Measurements from ENCODE around the gene MFRP. TPM values are rescaled to one million over a fixed set of nuclear protein-coding genes. Genes with fewer than 3 reads are reported as not detected.

The MFRP gene
- total and polyA plus RNA-seq, 3 donors from 2014 or later: not detected

- H3K27me3 ChIP-seq: no peaks in the 10 kb centered on the region
- WGBS, 2 donors: 55 to 70% methylated on average over 12 to 14 of the region's 14 CpGs
- TF ChIP-seq POLR2A (IDR thresholded peaks at IDR 0.05) (no peak), CTCF (IDR thresholded peaks at IDR 0.05) (no peak)
- peaks cover 36% of the 10 kb centered on the region for H3K4me1 ChIP-seq
- H3K36me3 ChIP-seq (ENCODE audit: low read depth, missing control alignments): no peaks in the 10 kb centered on the region
- H3K4me3 ChIP-seq: no peak overlapping the region
- intact Hi-C loops (cut with DNase I; ENCODE audit: low total_unique reads): loop anchor here (2.0 kb wide), 1 partner anchor 19 kb away; no protein-coding TSS in a partner anchor
- no peaks in the 10 kb centered on the region for H3K9me3 ChIP-seq
- DNase-seq: peak; percentile 90
- H3K27ac ChIP-seq: peak overlapping the region; percentile 75 to 86
Measured at GRCh38 chr11:119375337-119376196, 29.1 kb upstream of the MFRP start.

GRCh38 chr11:119374632-119375336 lies 28.3 kb upstream of the MFRP start:
- intact Hi-C loops (cut with DNase I; ENCODE audit: low total_unique reads): loop anchor here (2.0 kb wide), 1 partner anchor 18 kb away; no protein-coding TSS in a partner anchor
- TF ChIP-seq POLR2A (IDR thresholded peaks at IDR 0.05): no peak
- no peak for TF ChIP-seq CTCF (IDR thresholded peaks at IDR 0.05)
- Histone ChIP-seq H3K36me3 (ENCODE audit: low read depth, missing control alignments) (no peaks in the 10 kb centered on the region), H3K4me3 (no peak overlapping the region), H3K27me3 (no peaks in the 10 kb centered on the region), H3K9me3 (no peaks in the 10 kb centered on the region), H3K4me1 (peaks cover 42% of the 10 kb centered on the region), H3K27ac (peak overlapping the region; percentile 75 to 86)
- WGBS, 2 donors: 59% methylated on average over 7 to 11 of the region's 11 CpGs
- DNase-seq: no peak

GRCh38 chr11:119373921-119374631 lies 27.6 kb upstream of the MFRP start:
- H3K27ac ChIP-seq: peak overlapping the region in 1 of 2 donors; percentile 75
- intact Hi-C loops (cut with DNase I; ENCODE audit: low total_unique reads): loop anchor here (2.0 kb wide), 1 partner anchor 17 kb away; no protein-coding TSS in a partner anchor
- 52 to 80% methylated on average over 2 to 5 of the region's 5 CpGs for WGBS, 2 donors

More at GRCh38 chr11:119373921-119374631, 27.6 kb upstream of the MFRP start:
- Histone ChIP-seq H3K36me3 (ENCODE audit: low read depth, missing control alignments) (no peaks in the 10 kb centered on the region), H3K4me3 (no peak overlapping the region), H3K9me3 (no peaks in the 10 kb centered on the region), H3K4me1 (peaks cover 48% of the 10 kb centered on the region), H3K27me3 (no peaks in the 10 kb centered on the region)
- peak; percentile 87 for DNase-seq
- TF ChIP-seq CTCF (IDR thresholded peaks at IDR 0.05) (peak; percentile 69 to 84 (median 82)), POLR2A (IDR thresholded peaks at IDR 0.05) (no peak)

Measured in testis (tissue), 3 donors.